Stimulated activated CD4-positive, alpha-beta T cell treated with anti-CD3 and anti-CD28 coated beads, TNF-alpha, amount 100 ng/mL, for 4 hours (primary cell): ENCODE measurements around the gene NDST3.

ENCODE experiments used
- DNase-seq, 3 experiments: peaks; one replicate each; pipeline ENCODE4 v3.0.0-alpha.2; 2020; ENCODE audit warnings: low read depth in 3 of 3

The NDST3 gene

GRCh38 chr4:118077767-118078105 lies 43.5 kb downstream of the NDST3 start:
- no peak for DNase-seq

- no peak for DNase-seq
These were observed 47.1 kb downstream of the NDST3 start for GRCh38 chr4:118081434-118081833.

DNA sequence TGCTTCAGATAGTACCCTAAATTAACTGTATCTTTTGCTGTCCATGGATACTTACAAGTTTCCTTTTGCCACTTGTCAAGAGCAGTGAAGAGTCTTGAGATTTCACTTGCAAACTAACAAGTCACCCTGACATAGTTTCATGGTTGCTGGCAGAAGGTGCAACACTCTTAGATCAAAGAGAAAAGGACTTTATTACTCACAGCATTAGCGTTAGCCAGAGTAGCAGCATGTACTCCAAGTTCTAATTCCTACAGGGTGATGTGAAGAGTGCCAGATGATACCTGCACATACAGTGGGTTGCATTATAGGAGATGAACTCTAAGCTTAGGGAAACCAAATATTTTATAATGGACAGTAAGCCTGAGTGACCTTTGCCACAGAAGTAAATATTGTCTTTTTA lies 47.9 kb downstream of the NDST3 start:
- DNase-seq = no peak

DNA sequence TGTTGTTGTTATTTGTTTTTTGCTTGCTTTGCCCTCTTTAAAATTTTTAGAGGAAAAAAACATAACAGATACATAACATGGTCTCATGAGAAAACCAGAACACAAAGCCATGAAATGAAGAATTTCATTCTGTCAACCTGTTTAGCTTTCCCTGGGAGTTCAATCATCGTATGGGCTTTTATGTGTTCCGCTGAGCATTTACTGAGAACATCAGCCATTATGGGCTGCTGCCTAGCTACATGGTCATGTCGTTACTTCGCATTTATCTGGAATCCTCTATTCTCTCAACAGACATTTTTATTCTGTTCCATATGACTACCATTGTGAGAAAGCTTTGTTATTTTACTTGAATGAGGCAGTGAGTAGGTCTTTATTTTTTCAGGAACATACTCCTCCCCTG lies 51.4 kb downstream of the NDST3 start:
- no peak for DNase-seq

DNA sequence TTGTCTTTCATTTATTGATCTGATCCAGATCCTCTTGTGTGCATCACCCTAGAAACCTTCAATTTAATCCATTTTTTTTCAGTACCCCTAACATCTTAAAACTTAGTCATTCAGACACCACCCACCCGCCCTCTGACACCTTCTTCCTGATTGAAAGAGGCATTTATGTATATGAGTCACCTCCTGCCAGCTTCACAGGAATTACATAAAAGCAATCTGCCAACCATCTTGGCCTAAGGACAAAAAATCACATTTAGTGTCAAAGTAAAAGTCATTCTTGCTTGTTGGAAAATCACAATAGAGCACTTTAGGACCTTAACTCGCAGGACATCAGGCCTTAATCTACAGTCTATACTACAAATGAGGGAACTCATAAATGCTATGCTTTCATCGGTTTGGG lies 52.1 kb downstream of the NDST3 start:
- DNase-seq = no peak

DNA sequence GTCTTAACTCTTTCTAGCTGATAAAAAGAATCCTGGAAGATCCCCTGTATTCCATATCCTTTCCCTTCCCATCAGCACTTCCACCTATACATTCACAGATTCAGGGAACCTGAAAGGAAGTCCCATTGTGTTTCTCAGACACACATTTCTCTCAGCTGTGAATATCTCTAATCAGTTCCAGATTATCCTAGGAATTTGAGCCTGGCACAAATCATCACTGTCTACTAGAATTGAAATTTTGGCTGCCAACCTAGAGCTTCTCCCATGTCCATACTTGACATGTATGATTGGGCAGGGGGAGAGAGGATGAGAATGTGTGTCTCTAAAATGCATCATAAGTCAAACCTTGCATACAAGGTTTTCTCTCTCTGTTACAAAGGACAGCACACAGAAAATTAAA lies 53.1 kb downstream of the NDST3 start:
- DNase-seq = no peak

- DNase-seq = no peak
These were observed 64.8 kb downstream of the NDST3 start for GRCh38 chr4:118099106-118099505.

DNA sequence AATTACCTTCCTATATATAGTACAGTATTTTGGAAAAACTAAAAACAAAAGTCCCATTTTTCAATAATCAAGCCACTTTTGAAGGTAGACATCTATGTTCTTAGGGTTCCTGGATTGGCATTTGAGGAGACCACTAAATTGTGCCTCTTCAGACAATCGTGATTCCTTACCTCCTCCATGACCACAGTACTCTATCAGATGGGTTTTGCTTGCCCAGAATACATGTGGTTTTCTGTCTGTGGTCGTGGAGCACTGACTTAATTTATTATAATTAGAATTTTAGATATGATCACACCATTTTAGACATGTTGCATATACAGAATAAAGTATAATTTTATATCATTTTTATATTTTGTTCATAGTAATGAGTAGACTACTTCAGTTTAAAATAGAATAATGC lies 67.9 kb downstream of the NDST3 start:
- no peak for DNase-seq

- no peak for DNase-seq
These were observed 78.1 kb downstream of the NDST3 start for GRCh38 chr4:118112117-118113046.

DNA sequence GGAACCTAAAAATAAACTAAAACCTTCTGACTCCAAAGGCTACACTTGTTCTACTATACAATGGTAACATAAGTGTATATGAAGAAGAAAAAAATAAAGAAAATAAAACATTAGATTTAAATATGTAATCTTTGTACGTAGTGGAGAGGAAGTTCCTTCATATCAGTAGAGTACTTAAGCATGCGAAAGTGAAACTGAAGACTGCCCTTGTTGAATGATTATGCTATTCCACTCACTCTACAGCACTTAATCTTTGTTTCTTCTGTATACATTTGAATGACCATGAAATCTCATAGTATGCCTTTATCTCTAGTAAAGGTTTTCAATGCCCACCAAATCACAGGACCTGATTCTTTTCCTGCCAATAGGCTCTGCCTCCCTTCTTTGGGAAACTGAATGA lies 78.9 kb downstream of the NDST3 start:
- no peak for DNase-seq

DNA sequence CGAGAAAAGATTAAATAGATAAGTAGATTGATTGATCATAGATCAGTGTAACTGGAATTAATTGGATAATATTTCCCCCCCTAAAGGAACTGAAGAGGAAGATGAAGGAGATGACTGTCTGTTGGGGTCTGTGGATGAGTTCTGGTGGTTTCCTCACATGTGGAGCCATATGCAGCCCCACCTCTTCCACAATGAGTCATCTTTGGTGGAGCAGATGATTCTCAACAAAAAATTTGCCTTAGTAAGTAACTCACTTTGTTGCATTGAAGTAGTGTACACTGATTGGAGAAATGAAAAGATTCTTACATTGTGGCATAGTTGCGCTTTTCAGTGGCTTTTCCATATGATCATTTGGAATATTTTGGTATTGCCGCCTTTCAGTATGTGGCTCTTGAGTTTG lies 80.4 kb downstream of the NDST3 start:
- no peak for DNase-seq

GRCh38 chr4:118120120-118120760 lies 86.0 kb downstream of the NDST3 start:
- DNase-seq = no peak

DNA sequence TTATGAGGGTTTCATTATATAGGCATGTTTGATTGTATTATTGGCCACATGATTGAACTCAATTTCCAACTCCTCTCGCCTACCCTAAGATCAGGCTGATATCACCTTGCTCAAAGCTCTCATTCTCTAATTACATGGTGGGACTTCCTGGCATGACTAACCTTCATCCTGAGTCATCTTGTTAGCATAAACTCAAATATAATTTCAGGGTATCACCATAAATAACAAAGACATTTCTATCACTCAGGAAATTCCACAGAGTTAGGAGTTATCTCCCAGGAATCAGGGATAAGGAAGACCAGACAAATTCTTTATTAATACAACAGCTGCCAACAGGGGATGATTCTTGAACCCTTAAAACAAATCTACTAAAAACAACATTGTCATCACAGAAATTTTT lies 90.7 kb downstream of the NDST3 start:
- no peak for DNase-seq

DNA sequence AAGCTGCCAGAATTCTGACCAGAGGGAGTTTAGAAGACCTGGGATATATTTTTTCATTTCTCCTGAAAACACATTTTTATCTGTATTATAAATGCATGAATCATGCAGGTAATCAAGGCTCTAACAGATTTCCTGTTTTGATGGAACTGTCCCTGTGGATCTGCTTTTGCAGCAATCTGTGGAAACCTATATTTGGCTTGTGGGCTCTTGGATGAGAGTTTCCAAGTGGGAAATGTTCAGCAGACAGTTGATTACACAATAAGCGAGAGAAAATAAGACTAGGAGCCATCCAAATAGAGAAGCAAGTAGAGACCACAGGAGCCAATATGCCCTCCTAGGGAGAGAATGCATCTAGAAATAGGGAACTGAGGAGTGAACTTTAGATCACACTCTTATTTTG lies 105.0 kb downstream of the NDST3 start:
- DNase-seq = no peak

DNA sequence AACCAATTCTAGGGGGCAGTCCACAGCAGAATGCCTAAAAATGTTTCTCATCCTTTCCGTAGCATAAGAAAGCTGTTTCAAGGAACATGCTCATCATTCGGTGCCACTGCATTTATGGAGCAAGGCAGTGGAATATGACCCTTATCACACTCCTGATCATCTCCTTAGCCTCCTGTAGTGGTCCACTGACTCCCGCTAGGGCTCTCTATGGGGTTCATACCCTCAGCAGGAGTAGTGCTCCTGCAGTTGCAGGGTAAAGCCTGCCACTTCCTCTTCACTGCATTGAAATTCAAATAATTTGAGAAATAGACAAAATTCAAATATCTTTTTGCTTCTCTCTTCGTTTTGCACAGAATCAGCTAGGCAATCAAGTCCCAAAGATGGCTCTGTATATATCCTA lies 107.0 kb downstream of the NDST3 start:
- DNase-seq = no peak

DNA sequence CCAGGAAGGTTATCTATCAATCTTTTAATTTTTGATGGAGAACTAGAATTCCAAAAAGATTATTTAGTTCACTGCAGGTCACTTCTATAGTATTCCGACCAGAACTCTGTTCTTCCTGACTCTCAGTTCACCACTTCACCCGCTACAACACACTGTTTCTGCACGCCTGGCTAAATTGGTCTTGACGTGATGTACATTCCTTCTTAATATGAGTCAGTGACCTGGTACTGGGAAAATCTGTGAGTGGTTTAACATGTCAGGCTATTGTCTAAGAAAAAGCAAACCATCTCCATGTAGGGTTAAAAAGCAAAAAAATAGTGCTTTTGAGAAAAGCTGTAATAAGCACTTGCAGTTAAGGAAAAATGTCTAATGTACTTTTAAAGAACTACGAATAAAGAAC lies 120.4 kb downstream of the NDST3 start:
- DNase-seq = no peak

DNA sequence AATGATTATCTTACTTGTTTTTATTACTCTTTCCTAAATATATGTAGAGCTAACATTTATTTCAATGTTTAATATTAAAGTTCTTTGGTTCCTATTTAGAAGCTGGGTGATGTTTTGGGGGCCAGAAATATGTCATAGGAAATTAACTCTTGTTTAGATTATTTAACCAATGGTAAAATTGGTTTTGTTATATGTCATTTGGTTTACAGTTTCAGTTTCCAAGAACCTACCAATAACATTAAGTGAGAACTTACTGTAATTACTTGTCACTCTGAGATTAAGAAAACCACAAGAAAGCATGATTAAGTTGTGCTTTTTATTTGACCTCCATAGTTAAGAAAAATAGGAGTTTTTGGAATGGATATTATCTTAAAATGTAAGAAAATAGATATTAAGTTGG lies 121.2 kb downstream of the NDST3 start:
- DNase-seq = no peak

- DNase-seq = no peak
These were observed 124.6 kb downstream of the NDST3 start for GRCh38 chr4:118158763-118159375.

DNA sequence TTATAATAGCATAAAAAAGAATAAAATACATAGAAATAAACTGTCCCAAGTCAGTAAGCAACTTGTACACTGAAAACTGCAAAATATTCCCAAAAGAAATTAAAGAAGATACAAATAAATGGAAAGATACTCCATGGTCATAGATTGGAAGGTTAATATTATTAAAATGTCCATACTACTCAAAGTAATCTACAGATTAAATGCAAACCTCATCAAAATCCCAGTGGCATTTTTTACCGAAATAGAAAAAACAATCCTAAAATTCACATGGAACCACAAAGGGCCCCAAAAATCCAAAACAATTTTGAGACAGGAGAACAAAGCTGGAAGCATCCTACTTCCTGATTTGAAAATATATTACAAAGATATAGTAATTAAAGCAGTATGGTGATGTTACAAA lies 133.0 kb downstream of the NDST3 start:
- DNase-seq = no peak

GRCh38 chr4:118171381-118171780 lies 137.1 kb downstream of the NDST3 start:
- DNase-seq = no peak

GRCh38 chr4:118173126-118173525 lies 138.8 kb downstream of the NDST3 start:
- DNase-seq = no peak

DNA sequence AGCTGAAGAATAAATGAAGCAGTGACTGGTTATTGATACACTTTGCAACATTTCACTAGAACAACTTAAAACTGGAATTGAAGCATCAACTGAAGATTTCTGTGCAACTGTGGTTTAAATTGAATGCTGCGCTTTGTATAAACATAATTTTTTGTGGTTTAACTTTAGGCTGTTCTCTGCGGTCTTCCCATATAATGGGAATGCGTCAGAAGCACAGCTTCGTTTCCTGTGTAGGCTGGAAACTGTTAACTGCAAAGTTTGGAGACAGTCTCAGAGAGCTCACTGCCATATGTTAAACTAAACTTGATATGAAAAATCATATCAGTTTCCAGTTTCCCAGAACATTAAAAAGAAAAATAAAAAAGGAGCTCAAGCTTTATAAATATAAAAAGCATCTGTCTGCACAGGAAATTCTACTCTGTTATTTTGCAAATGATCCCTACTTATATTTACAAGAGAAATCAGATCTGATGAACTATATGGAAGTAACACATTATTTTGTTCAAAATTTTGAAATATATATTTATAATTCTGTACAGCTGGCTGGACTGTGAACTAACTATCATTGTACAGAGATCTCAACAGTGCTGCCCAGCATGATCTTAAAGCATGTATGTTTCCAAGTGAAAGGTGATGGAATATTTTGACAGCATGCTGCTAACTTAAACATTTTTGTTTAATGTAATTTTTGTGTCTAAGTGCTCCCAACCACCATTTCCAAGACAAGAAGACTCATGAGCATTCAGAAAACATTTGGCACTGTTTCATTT lies 139.9 kb downstream of the NDST3 start:
- DNase-seq = no peak
